Gastrocnemius medialis (tissue), 4 donors: ENCODE data around the gene SMIM31.

Experiments
- POLR2A ChIP-seq, 2 donors: fragments of 450-650 bp; IDR thresholded peaks; one replicate each; pipeline ENCODE4 v1.6.1; 2017; ENCODE audit warnings: antibody characterized with exemption in 2 of 2, mild to moderate bottlenecking in 2 of 2, moderate library complexity in 2 of 2
- TF ChIP-seq, protein P1 (sequence below), 5 experiments: fragments of 450-650 bp in 3 of 5; fragments of 200-600 bp in 2 of 5; sonication (generic) in 2 of 5; IDR thresholded peaks in 4 of 5; conservative IDR thresholded peaks in 1 of 5; 1 replicate in 4 of 5; 2 replicates in 1 of 5; pipeline ENCODE4 v1.5.1; 2016 to 2019; ENCODE audit warnings: antibody characterized with exemption in 5 of 5, mild to moderate bottlenecking in 3 of 5, moderate library complexity in 3 of 5

DNA sequence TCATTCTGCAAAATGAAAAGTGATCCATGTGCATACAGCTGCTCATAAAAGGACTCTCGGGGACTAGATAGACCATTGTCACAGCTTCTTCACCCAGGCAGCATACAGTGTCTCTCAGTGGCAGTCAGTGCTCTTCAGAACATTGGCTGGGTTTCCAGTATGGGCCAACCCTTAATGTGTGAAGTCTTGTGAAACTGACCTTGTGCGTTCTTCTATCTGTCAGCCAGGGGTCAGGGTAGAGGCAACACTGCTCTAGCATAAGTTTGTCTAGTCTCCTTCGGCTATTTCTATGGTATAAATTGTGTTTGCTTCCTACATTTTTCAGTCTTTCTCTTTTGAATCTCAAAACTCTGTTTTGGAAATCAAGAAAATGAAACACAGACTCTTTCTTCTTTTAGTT, 37.0 kb upstream of the SMIM31 start:
- TF ChIP-seq, protein P1, sequence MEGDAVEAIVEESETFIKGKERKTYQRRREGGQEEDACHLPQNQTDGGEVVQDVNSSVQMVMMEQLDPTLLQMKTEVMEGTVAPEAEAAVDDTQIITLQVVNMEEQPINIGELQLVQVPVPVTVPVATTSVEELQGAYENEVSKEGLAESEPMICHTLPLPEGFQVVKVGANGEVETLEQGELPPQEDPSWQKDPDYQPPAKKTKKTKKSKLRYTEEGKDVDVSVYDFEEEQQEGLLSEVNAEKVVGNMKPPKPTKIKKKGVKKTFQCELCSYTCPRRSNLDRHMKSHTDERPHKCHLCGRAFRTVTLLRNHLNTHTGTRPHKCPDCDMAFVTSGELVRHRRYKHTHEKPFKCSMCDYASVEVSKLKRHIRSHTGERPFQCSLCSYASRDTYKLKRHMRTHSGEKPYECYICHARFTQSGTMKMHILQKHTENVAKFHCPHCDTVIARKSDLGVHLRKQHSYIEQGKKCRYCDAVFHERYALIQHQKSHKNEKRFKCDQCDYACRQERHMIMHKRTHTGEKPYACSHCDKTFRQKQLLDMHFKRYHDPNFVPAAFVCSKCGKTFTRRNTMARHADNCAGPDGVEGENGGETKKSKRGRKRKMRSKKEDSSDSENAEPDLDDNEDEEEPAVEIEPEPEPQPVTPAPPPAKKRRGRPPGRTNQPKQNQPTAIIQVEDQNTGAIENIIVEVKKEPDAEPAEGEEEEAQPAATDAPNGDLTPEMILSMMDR (IDR thresholded peaks at IDR 0.05 in 4 of 5, conservative IDR thresholded peaks at IDR 0.05 in 1 of 5): peak in 1 of 5 experiments; percentile 21
- no peak for TF ChIP-seq POLR2A (IDR thresholded peaks at IDR 0.05)
